Immature natural killer cell (primary cell): ENCODE data around the gene XIRP2. TPM values are rescaled to one million over a fixed set of nuclear protein-coding genes. Genes with fewer than 3 reads are reported as not detected.

ENCODE experiments used
- DNase-seq, 3 donors: peaks; one replicate each; pipeline ENCODE4 v3.0.0; 2022; ENCODE audit warnings: mixed read lengths in 1 of 3
- H3K27ac Mint-ChIP-seq, 6 donors: one replicate each; pipeline ENCODE4 v1.8.0; 2020; ENCODE audit warnings: mixed read lengths in 6 of 6, mild to moderate bottlenecking in 5 of 6, inconsistent platforms in 4 of 6, moderate library complexity in 3 of 6
- H3K27me3 Mint-ChIP-seq, 3 donors: one replicate each; pipeline ENCODE4 v1.8.0; 2020 to 2021; ENCODE audit warnings: low read depth in 3 of 3, mild to moderate bottlenecking in 3 of 3, mixed read lengths in 3 of 3, moderate library complexity in 3 of 3, inconsistent platforms in 1 of 3
- H3K36me3 Mint-ChIP-seq, 3 donors: one replicate each; pipeline ENCODE4 v1.8.0; 2020; ENCODE audit warnings: mixed read lengths in 3 of 3, inconsistent platforms in 2 of 3, mild to moderate bottlenecking in 2 of 3
- H3K4me1 Mint-ChIP-seq, 2 donors: one replicate each; pipeline ENCODE4 v1.8.0; 2020; ENCODE audit warnings: inconsistent platforms in 2 of 2, mild to moderate bottlenecking in 2 of 2, mixed read lengths in 2 of 2, moderate library complexity in 1 of 2
- H3K4me3 Mint-ChIP-seq, 5 donors: one replicate each; pipeline ENCODE4 v1.8.0; 2020; ENCODE audit warnings: mild to moderate bottlenecking in 5 of 5, mixed read lengths in 5 of 5, inconsistent platforms in 3 of 5, moderate library complexity in 3 of 5
- H3K9me3 Mint-ChIP-seq, 6 donors: one replicate each; pipeline ENCODE4 v1.8.0; 2020; ENCODE audit warnings: mild to moderate bottlenecking in 6 of 6, mixed read lengths in 6 of 6, inconsistent platforms in 4 of 6, moderate library complexity in 3 of 6
- polyA plus RNA-seq, 3 donors: library from polyadenylated mRNA; unstranded; fragments of 300-500 nt; fragmentation: Illumina TruSeq; gene quantifications; one replicate each; pipeline ENCODE4 v1.2.3, GENCODE V29; 2021

The XIRP2 gene
- polyA plus RNA-seq, 3 donors from 2014 or later: 0.08 TPM; not detected in 2

DNA sequence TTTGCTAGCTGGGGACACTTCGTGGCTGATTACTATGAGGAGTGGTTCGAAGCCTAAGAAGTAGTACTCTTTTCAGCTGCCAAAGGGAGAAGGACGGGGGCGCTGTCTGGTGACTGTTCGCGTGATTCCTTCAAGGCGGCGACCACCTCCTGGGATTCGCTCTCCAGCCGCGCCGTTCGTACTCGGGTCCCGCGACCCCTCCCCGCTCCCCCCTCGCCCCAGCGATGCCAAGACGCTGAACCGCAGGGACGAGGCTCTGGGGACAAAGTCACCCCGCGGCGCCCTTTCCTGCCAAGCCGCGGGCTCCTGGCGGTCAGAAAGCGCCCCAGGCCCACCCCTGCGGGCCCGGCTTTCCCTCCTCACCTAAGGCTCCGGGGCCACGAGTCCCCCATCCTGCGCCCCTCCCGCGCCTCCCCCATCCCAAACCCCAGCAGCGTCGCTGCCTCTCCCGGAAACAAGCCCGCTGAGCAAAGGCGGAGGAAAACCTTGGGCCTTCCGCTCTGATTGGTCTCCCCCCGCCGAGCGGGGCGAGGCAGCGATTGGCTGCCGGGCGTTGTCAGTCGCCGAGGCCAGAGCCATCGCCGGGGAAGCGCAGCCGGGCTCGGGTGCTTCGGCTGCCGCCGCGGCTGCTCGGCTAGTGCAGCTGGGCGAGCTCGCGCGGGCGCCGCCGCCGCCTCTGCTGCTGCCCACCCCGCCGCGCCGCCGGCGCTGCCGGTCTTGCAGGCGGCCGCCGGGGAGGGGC lies 404.3 kb downstream of the XIRP2 start, which contains the start of gene B3GALT1:
Gene B3GALT1 (plus strand): TSS at position 572 of the 742 bp plus-strand sequence.
- DNase-seq: peak; percentile 37 to 53 (median 38)
- Mint-ChIP-seq H3K4me3 (peak within 1 kb of the TSS; percentile 64 to 79 (median 73)), H3K36me3 (peaks cover 0 to 5% (median 0%) of the 10 kb centered on the region in 3 donors), H3K9me3 (peaks cover 0 to 7% (median 2%) of the 10 kb centered on the region in 6 donors), H3K27me3 (peaks cover 4 to 10% (median 9%) of the 10 kb centered on the region in 3 donors), H3K4me1 (peaks cover 13 to 21% of the 10 kb centered on the region in 2 donors), H3K27ac (no peak within 1 kb of the TSS)

DNA sequence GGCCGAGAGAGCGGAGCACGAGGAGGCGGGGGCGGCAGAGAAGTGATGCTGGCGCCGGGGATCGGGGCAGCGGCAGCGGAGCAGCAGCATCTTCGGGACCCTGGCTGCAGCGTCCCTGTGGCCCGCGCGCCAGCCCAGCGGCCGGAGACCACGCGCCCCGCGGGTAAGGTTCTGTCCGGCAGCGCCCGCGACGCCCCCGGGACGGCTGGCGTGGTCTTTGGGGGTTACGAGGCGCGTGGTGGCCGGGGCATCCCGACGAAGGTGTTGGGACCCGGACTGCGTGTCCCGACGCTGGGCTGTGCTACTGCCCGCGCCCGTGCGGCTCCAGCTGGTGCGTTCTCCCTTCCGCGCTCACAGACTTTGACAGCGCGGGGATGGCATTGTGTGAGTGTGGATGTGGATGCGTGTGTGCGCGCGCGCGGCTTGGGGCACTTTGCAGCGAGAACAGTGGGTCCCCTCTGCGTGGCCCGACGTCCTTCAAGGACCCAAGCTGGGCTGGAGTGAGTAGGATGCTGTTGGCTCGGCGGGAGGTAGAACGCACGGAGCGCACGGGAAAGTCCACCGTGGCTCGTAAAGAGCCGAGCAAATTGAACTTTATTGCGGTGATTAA lies 405.0 kb downstream of the XIRP2 start:
- no peak for DNase-seq

DNA sequence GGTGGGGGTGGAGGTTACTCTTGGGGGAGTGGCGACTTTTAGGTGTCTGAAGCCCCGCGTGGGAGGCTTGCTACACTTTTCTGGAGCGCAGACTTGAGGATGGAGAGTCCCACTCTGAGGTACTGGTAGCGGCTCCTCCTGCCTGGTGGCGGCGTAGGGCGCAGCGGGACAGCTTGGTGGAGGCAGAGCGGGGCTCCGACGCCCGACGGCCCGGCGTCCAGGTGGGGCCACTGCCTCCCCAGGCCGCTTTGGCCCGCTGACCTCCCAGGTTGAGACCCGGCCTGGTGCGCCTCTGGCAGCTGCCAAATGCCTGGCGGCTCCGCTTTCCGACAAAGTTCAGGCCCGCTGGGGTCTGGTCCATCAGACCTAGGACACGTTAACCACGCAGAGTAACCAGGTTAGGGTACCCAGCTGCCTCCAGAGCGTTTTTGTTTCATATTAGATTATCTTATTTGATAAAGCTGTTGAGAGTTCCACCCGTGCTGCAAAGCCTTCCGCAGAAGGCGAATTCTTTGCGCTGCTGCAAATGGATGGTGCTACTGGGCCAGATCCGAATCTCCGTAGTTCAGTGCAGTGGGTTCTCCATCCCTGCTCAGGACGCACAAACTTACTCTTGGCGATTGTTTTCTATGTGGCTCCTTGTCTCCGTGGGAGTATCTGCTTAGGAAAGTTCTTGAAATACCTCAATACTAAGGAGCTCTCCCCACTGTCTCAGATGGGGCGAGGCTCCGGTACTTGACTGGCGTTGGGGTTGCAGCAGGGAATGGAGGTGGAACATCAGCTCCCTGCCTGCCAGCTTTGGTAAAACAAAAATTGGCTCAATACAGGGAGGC lies 405.9 kb downstream of the XIRP2 start:
- H3K27ac Mint-ChIP-seq: no peak overlapping the region
- peaks cover 0 to 5% (median 0%) of the 10 kb centered on the region in 3 donors for H3K36me3 Mint-ChIP-seq
- H3K4me3 Mint-ChIP-seq: peak overlapping the region; percentile 64 to 80 (median 73)
- peaks cover 4 to 10% (median 9%) of the 10 kb centered on the region in 3 donors for H3K27me3 Mint-ChIP-seq
- peaks cover 0 to 7% (median 1%) of the 10 kb centered on the region in 6 donors for H3K9me3 Mint-ChIP-seq
- no peak for DNase-seq
- H3K4me1 Mint-ChIP-seq: peaks cover 13 to 21% of the 10 kb centered on the region in 2 donors

More for the DNA sequence above, 405.0 kb downstream of the XIRP2 start:
- peaks cover 0 to 7% (median 2%) of the 10 kb centered on the region in 6 donors for H3K9me3 Mint-ChIP-seq
- peaks cover 4 to 10% (median 9%) of the 10 kb centered on the region in 3 donors for H3K27me3 Mint-ChIP-seq
- H3K4me3 Mint-ChIP-seq: peak overlapping the region; percentile 64 to 79 (median 73)
- no peak overlapping the region for H3K27ac Mint-ChIP-seq
- H3K4me1 Mint-ChIP-seq: peaks cover 13 to 21% of the 10 kb centered on the region in 2 donors
- peaks cover 0 to 5% (median 0%) of the 10 kb centered on the region in 3 donors for H3K36me3 Mint-ChIP-seq

DNA sequence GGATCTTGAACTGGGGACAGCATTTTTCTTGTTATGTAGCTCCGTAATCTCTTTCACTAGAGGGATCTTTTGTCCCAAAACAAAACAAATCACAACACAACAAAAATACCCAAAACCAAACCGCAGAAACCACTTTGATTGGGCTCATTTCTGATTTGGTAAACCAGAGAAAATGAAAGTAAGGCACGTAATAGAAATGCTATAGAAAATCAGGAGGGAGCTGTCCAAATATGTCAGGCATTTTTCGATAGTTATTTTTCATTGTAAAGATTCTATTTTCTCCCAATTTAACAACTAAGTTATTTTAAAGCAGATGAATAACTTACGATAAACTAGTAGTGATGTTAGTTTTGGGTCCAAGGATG lies 406.5 kb downstream of the XIRP2 start:
- DNase-seq: no peak
- Mint-ChIP-seq H3K27ac (no peak overlapping the region), H3K4me3 (peak overlapping the region; percentile 46 to 80 (median 70)), H3K36me3 (peaks cover 0 to 5% (median 0%) of the 10 kb centered on the region in 3 donors), H3K27me3 (peaks cover 4 to 10% (median 9%) of the 10 kb centered on the region in 3 donors), H3K4me1 (peaks cover 13 to 21% of the 10 kb centered on the region in 2 donors), H3K9me3 (peaks cover 0 to 7% (median 1%) of the 10 kb centered on the region in 6 donors)

DNA sequence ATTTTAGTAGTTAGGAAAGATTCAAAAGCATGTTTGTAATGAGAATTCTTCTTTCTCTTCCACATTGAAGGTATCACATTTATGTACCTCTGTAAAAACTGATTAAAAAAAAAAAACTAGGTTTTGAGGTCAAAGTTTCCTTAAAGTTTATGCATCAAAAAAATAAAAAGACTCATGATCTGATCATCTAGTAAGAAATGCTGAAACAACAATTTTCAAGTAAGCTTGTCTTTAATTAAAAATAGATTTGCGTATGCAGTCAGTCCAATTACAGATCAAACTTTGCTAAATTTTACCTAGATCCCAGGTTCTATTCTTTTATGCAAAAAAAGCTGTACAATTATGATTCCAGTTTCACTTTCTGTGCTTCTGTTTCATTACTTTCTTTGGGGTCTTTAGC lies 409.0 kb downstream of the XIRP2 start:
- DNase-seq: no peak
- Mint-ChIP-seq H3K36me3 (no peaks in the 10 kb centered on the region), H3K4me1 (peaks cover 11 to 12% of the 10 kb centered on the region in 2 donors), H3K4me3 (no peak overlapping the region), H3K27me3 (peaks cover 4 to 9% (median 5%) of the 10 kb centered on the region in 3 donors), H3K9me3 (peaks cover 0 to 7% (median 0%) of the 10 kb centered on the region in 6 donors), H3K27ac (no peak overlapping the region)

DNA sequence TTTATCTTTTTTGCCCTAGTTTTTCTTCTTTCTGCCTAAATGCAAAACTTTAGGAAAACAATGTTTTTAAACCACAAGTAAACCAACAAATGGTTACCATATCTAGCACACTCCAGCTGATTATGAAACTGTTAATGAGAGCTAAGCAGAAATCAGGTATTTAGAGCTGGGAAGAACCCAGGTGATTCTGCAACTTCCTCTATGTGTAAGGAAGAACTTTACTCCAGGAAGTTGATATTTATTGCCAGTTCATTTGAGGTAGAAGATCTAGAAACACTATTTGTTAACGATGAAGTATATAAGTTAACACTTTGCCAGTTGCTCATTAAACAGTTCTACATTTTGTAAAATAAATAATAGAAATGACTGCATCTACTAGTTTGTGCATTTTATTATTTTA lies 409.7 kb downstream of the XIRP2 start:
- Mint-ChIP-seq H3K4me3 (no peak overlapping the region), H3K4me1 (peaks cover 11 to 12% of the 10 kb centered on the region in 2 donors), H3K36me3 (no peaks in the 10 kb centered on the region), H3K9me3 (peaks cover 0 to 7% (median 0%) of the 10 kb centered on the region in 6 donors), H3K27ac (no peak overlapping the region), H3K27me3 (peaks cover 4 to 9% (median 5%) of the 10 kb centered on the region in 3 donors)
- no peak for DNase-seq
